Measurements from ENCODE around the gene ANKS3.

Gene ANKS3, protein sequence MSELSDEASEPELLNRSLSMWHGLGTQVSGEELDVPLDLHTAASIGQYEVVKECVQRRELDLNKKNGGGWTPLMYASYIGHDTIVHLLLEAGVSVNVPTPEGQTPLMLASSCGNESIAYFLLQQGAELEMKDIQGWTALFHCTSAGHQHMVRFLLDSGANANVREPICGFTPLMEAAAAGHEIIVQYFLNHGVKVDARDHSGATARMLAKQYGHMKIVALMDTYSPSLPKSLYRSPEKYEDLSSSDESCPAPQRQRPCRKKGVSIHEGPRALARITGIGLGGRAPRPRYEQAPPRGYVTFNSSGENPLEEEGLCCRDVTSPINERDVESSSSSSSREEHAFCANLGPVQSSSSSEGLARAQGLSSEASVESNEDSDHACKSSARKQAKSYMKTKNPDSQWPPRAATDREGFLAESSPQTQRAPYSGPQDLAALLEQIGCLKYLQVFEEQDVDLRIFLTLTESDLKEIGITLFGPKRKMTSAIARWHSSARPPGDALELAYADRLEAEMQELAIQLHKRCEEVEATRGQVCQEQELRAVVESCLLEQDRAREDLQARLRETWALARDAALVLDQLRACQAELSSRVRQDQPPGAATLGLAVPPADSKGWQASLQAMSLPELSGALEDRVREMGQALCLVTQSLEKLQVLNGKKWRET

DNA sequence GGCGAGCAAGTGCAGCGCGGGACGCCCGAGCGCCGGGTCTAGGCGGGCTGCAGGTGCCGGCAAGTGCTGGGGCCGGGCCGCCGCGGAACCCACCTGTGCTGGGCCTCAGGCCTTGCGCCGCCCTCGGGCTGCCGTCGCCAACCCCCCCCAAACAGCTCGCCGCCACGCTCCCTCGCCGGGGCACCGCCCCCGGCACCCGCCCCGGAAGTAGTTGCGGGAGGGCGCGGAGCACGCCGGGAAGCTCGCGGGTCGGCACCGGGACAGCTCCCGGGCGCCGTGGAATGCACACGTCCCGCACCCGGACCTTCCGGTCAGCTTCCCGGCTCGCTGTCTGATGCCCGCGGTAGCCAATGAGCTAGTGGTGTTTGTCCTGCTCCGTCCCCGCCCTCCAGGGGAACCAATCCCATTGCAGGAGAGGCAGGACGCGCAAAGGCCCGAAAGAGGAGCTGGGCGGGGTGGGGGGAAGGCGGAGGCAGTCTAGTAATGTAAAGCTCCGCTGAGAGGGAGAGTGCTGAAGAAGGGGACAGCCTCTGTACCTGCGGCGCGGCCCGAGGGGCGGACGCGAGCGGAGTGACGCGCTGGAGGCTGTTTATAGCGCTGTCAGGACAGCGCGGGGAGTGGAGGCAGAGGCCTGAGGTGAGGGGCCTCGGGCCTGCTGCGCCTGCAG lies at the start of gene ANKS3, which contains the start of gene DNAAF8:
TSS of gene ANKS3 (minus strand) at position 209 of the 667 bp plus-strand sequence. CDS start 4,122 bp downstream, outside the sequence.
TSS of gene DNAAF8 (plus strand) at position 475 of the 667 bp plus-strand sequence. CDS start 1,978 bp downstream, outside the sequence.
- peak within 1 kb of the TSS; percentile 78 to 79 for H3K9ac ChIP-seq (ENCODE audit: low read length in 2 of 2)
- peak within 1 kb of the TSS; percentile 87 to 95 for H3K4me3 ChIP-seq (ENCODE audit: low read length in 2 of 2)
- no peaks in the 10 kb centered on the region for H3K9me3 ChIP-seq (ENCODE audit: control insufficient read depth in 2 of 2, low read length in 2 of 2)
- peaks cover 0 to 2% of the 10 kb centered on the region in 2 donors for H3K27me3 ChIP-seq (ENCODE audit: control insufficient read depth in 1 of 2, insufficient read depth in 2 of 2, low read length in 2 of 2)
- peaks cover 3 to 8% of the 10 kb centered on the region in 2 donors for H3K36me3 ChIP-seq (ENCODE audit: control insufficient read depth in 2 of 2, insufficient read depth in 2 of 2, low read length in 2 of 2)
- H3K4me1 ChIP-seq (ENCODE audit: control insufficient read depth, insufficient read depth, low read length): peaks cover 17% of the 10 kb centered on the region
- peak within 1 kb of the TSS; percentile 76 for H3K27ac ChIP-seq (ENCODE audit: low read length)

DNA sequence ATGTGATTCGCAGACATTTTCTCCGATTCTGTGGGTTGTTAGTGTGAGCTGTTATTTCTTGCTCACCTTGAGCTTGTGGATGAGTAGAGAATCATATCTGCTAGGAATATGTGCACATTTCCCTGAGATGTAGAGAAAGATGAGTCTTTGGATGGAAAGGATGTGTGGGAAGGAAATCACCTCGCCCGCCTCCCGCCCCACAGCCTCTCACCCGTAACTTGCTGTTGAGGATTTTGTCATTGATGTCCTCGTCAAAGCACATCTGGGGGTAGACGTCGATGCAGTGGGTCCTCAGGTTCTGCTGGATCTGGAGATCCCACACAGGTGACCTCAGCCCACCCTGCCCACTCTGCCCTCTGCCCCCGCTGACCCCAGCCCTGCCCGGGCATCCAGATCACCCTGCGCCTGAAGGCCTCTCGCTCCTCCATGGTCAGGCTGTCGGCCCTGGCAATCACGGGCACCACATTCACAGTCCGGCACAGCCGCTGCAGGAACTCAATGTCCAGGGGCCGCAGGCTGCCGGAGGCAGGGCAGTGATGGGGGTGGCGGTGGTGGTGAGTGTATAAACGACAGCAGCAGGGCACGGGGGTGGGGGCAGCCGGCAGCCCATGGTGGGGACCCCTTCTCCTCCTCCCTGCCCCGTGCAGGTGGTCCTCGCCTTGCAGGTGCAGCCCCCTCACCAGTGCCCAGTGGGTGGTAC lies 49.3 kb upstream of the ANKS3 start:
- Histone ChIP-seq H3K9me3 (ENCODE audit: control insufficient read depth in 2 of 2, low read length in 2 of 2) (no peaks in the 10 kb centered on the region), H3K27ac (ENCODE audit: low read length) (no peak overlapping the region), H3K36me3 (ENCODE audit: control insufficient read depth in 2 of 2, insufficient read depth in 2 of 2, low read length in 2 of 2) (no peaks in the 10 kb centered on the region)

DNA sequence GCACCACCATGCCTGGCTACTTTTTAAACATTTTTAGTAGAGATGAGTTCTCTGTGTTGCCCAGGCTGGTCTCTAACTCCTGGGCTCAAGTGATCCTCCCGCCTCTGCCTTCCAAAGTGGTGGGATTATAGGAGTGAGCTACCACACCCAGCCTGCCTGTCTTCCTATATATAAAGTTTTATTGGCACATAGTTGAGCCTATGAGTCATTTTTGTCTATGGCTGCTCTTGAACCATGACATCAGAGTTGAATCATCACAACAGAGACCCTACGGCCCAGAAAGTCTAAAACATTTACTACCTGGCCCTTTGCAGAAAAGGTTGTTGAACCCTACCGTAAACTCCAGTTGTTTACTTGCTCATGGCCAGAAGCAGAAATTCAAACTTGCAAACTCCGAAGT lies 46.2 kb upstream of the ANKS3 start:
- Histone ChIP-seq H3K27me3 (ENCODE audit: control insufficient read depth in 1 of 2, insufficient read depth in 2 of 2, low read length in 2 of 2) (peaks cover 0 to 2% of the 10 kb centered on the region in 2 donors), H3K9ac (ENCODE audit: low read length in 2 of 2) (no peak overlapping the region), H3K4me1 (ENCODE audit: control insufficient read depth, insufficient read depth, low read length) (no peaks in the 10 kb centered on the region), H3K27ac (ENCODE audit: low read length) (no peak overlapping the region), H3K36me3 (ENCODE audit: control insufficient read depth in 2 of 2, insufficient read depth in 2 of 2, low read length in 2 of 2) (no peaks in the 10 kb centered on the region), H3K9me3 (ENCODE audit: control insufficient read depth in 2 of 2, low read length in 2 of 2) (no peaks in the 10 kb centered on the region), H3K4me3 (ENCODE audit: low read length in 2 of 2) (no peak overlapping the region)

More for the DNA sequence above, 49.3 kb upstream of the ANKS3 start:
- H3K4me3 ChIP-seq (ENCODE audit: low read length in 2 of 2): no peak overlapping the region
- no peaks in the 10 kb centered on the region for H3K27me3 ChIP-seq (ENCODE audit: control insufficient read depth in 1 of 2, insufficient read depth in 2 of 2, low read length in 2 of 2)
- no peaks in the 10 kb centered on the region for H3K4me1 ChIP-seq (ENCODE audit: control insufficient read depth, insufficient read depth, low read length)
- H3K9ac ChIP-seq (ENCODE audit: low read length in 2 of 2): no peak overlapping the region

DNA sequence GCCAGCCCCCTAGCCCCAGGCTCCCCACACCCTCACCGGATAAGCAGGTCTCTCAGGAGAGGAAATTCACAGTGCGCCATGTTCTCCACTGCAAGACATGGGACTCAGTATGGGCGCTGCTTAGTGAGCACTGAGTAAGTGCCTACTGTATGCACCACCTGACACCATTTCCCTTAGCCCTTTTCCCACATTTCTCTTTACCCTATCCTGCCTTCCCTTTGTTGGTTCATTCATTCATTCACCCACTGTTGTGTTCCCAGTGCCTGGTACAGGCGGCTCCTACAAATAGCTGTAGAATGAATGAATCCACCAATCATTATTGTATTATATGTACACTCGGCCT lies 44.0 kb upstream of the ANKS3 start:
- Histone ChIP-seq H3K9me3 (ENCODE audit: control insufficient read depth in 2 of 2, low read length in 2 of 2) (no peaks in the 10 kb centered on the region), H3K36me3 (ENCODE audit: control insufficient read depth in 2 of 2, insufficient read depth in 2 of 2, low read length in 2 of 2) (no peaks in the 10 kb centered on the region), H3K9ac (ENCODE audit: low read length in 2 of 2) (no peak overlapping the region), H3K27ac (ENCODE audit: low read length) (no peak overlapping the region), H3K4me1 (ENCODE audit: control insufficient read depth, insufficient read depth, low read length) (no peaks in the 10 kb centered on the region), H3K27me3 (ENCODE audit: control insufficient read depth in 1 of 2, insufficient read depth in 2 of 2, low read length in 2 of 2) (peaks cover 0 to 2% of the 10 kb centered on the region in 2 donors), H3K4me3 (ENCODE audit: low read length in 2 of 2) (no peak overlapping the region)

DNA sequence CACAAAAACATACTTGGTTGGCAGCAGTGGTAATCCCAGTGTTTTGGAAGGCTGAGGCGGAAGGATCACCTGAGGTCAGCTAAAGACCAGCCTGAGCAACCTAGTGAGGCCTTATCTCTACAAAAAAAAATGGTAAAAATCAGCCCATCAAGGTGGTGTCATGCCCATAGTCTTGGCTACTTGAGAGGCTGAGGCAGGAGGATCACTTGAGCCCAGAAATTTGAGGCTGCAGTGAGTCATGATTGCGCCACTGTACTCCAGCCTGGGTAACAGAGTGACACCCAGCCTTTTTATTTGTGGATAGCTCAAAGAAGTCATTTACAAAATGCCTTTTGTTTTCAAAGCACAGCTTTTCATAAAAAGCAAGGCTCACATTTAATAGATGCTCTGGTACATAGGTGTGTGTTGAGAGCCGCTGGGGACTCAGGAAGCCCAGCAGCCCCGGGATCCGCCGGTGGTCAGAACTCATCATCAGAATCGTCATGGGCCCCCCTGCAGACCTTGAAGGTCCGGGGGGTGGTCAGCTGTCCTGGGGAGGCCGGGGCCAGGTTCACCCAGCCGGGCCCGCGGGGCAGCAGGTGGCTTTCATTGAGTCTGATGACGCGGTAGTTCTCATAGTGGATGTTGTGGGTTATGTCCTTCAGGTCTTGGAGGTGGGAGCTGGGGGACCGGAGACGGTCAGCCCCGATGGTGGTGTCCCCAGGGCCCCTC lies 43.4 kb upstream of the ANKS3 start:
- Histone ChIP-seq H3K4me1 (ENCODE audit: control insufficient read depth, insufficient read depth, low read length) (no peaks in the 10 kb centered on the region), H3K9me3 (ENCODE audit: control insufficient read depth in 2 of 2, low read length in 2 of 2) (no peaks in the 10 kb centered on the region), H3K27me3 (ENCODE audit: control insufficient read depth in 1 of 2, insufficient read depth in 2 of 2, low read length in 2 of 2) (peaks cover 0 to 2% of the 10 kb centered on the region in 2 donors), H3K36me3 (ENCODE audit: control insufficient read depth in 2 of 2, insufficient read depth in 2 of 2, low read length in 2 of 2) (no peaks in the 10 kb centered on the region), H3K9ac (ENCODE audit: low read length in 2 of 2) (no peak overlapping the region), H3K27ac (ENCODE audit: low read length) (no peak overlapping the region), H3K4me3 (ENCODE audit: low read length in 2 of 2) (no peak overlapping the region)

DNA sequence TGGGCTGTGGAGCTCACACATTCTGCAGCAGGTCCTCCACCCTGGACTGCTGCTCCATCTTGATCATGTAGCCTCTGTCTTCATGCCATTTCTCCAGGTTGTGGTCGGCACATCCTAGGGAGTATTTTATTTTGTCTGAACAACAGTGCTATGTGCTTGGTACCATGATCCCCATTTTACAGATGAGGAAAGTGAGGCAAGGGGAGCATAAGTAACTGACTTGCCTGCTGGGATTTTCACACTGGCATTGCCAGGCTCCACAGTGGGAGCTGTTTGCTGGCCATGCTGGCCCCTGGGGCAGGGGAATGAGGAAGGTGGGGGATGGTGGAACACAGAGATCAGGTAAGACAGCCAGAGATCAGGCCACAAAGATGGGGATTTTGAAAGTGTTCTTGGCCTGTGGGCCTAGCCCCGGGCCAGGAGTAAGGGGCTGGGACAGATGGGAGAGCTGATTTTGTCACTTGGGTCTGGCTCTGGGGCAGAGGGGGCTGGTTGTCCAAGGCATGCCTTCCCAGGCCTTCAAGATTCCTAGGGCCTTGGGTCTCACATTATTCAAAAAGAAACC lies 42.2 kb upstream of the ANKS3 start:
- H3K9ac ChIP-seq (ENCODE audit: low read length in 2 of 2): no peak overlapping the region
- H3K36me3 ChIP-seq (ENCODE audit: control insufficient read depth in 2 of 2, insufficient read depth in 2 of 2, low read length in 2 of 2): no peaks in the 10 kb centered on the region
- H3K27ac ChIP-seq (ENCODE audit: low read length): no peak overlapping the region
- no peaks in the 10 kb centered on the region for H3K4me1 ChIP-seq (ENCODE audit: control insufficient read depth, insufficient read depth, low read length)
- H3K27me3 ChIP-seq (ENCODE audit: control insufficient read depth in 1 of 2, insufficient read depth in 2 of 2, low read length in 2 of 2): peaks cover 0 to 2% of the 10 kb centered on the region in 2 donors
- H3K4me3 ChIP-seq (ENCODE audit: low read length in 2 of 2): no peak overlapping the region
- no peaks in the 10 kb centered on the region for H3K9me3 ChIP-seq (ENCODE audit: control insufficient read depth in 2 of 2, low read length in 2 of 2)

DNA sequence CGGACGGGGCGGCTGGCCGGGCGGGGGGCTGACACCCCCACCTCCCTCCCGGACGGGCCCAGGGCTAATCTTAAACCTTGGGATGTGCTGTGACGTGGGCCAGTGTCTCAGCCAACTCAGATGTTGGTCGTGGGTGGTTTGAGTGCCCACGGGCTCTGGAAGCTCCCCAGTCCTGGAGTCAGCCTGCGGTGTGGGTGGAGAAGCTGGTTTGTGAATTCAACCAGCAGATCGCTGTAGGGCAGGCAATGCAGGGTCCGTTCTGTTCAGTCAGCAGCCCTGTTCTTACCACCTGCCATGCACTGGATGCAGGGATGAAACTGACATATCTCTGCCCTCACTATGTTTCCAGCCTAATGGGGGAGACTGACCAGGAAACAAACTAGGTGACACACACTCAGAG lies 40.9 kb upstream of the ANKS3 start:
- Histone ChIP-seq H3K27ac (ENCODE audit: low read length) (no peak overlapping the region), H3K9ac (ENCODE audit: low read length in 2 of 2) (no peak overlapping the region), H3K27me3 (ENCODE audit: control insufficient read depth in 1 of 2, insufficient read depth in 2 of 2, low read length in 2 of 2) (peaks cover 0 to 2% of the 10 kb centered on the region in 2 donors), H3K4me1 (ENCODE audit: control insufficient read depth, insufficient read depth, low read length) (no peaks in the 10 kb centered on the region), H3K9me3 (ENCODE audit: control insufficient read depth in 2 of 2, low read length in 2 of 2) (no peaks in the 10 kb centered on the region), H3K36me3 (ENCODE audit: control insufficient read depth in 2 of 2, insufficient read depth in 2 of 2, low read length in 2 of 2) (no peaks in the 10 kb centered on the region), H3K4me3 (ENCODE audit: low read length in 2 of 2) (no peak overlapping the region)

DNA sequence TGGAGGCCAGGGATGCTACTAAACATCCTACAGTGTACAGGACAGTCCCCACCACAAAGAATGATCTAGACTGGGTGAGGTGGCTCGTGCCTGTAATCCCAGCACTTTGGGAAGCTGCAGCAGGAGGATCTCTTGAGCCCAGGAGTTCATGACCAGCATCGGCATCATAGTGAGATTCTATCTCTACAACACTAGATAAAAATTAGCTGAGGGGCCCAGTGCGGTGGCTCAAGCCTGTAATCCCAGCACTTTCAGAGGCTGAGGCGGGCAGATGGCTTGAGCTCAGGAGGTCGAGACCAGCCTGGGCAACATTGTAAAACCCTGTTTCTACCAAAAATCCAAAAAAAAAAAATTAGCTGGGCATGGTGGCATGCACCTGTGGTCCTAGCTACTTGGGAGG lies 38.3 kb upstream of the ANKS3 start:
- no peak overlapping the region for H3K4me3 ChIP-seq (ENCODE audit: low read length in 2 of 2)
- H3K27ac ChIP-seq (ENCODE audit: low read length): no peak overlapping the region
- no peak overlapping the region for H3K9ac ChIP-seq (ENCODE audit: low read length in 2 of 2)
- no peaks in the 10 kb centered on the region for H3K36me3 ChIP-seq (ENCODE audit: control insufficient read depth in 2 of 2, insufficient read depth in 2 of 2, low read length in 2 of 2)
- peaks cover 0 to 2% of the 10 kb centered on the region in 2 donors for H3K27me3 ChIP-seq (ENCODE audit: control insufficient read depth in 1 of 2, insufficient read depth in 2 of 2, low read length in 2 of 2)
- no peaks in the 10 kb centered on the region for H3K9me3 ChIP-seq (ENCODE audit: control insufficient read depth in 2 of 2, low read length in 2 of 2)
- H3K4me1 ChIP-seq (ENCODE audit: control insufficient read depth, insufficient read depth, low read length): peaks cover 15% of the 10 kb centered on the region

DNA sequence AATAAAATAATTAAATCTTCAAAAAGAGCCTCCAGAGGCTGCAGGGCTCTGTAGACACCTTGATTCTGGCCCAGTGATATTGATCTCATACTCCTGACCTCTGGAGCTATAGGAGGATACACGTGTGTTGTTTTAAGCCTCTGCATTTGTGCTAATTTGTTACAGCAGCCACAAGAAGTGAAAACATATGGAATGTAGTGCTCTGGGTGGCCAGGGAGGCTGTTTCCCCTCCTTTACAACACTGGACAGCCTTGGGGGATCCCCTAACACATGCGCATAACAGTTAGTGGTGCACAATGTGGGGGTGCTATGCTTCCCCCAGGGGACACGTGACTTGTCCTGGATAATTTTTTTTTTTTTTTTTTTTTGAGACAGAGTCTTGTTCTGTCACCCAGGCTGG lies 37.6 kb upstream of the ANKS3 start:
- H3K27ac ChIP-seq (ENCODE audit: low read length): no peak overlapping the region
- no peaks in the 10 kb centered on the region for H3K9me3 ChIP-seq (ENCODE audit: control insufficient read depth in 2 of 2, low read length in 2 of 2)
- no peak overlapping the region for H3K9ac ChIP-seq (ENCODE audit: low read length in 2 of 2)
- peaks cover 0 to 2% of the 10 kb centered on the region in 2 donors for H3K27me3 ChIP-seq (ENCODE audit: control insufficient read depth in 1 of 2, insufficient read depth in 2 of 2, low read length in 2 of 2)
- H3K4me3 ChIP-seq (ENCODE audit: low read length in 2 of 2): no peak overlapping the region
- peaks cover 15% of the 10 kb centered on the region for H3K4me1 ChIP-seq (ENCODE audit: control insufficient read depth, insufficient read depth, low read length)
- H3K36me3 ChIP-seq (ENCODE audit: control insufficient read depth in 2 of 2, insufficient read depth in 2 of 2, low read length in 2 of 2): no peaks in the 10 kb centered on the region

DNA sequence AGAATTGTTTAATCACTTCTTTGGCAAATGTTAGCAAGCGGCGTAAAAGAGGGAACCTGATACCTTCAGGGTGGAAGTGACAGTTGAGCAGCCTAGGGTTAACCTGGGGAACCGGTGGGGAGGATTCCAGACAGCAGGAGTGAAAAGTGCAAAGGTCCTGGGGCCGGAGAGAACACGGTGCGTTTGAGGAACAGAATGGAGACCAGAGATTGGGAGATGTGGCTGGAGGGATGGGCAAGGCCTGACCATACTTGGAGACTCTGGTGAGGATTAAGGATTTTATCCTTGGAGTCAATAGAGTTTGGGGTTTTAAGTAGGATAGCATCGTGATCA lies 35.2 kb upstream of the ANKS3 start:
- Histone ChIP-seq H3K27me3 (ENCODE audit: control insufficient read depth in 1 of 2, insufficient read depth in 2 of 2, low read length in 2 of 2) (no peaks in the 10 kb centered on the region), H3K4me3 (ENCODE audit: low read length in 2 of 2) (peak overlapping the region; percentile 66 to 83), H3K9me3 (ENCODE audit: control insufficient read depth in 2 of 2, low read length in 2 of 2) (no peaks in the 10 kb centered on the region), H3K27ac (ENCODE audit: low read length) (peak overlapping the region; percentile 78), H3K36me3 (ENCODE audit: control insufficient read depth in 2 of 2, insufficient read depth in 2 of 2, low read length in 2 of 2) (no peaks in the 10 kb centered on the region), H3K9ac (ENCODE audit: low read length in 2 of 2) (peak overlapping the region; percentile 50 to 74), H3K4me1 (ENCODE audit: control insufficient read depth, insufficient read depth, low read length) (peaks cover 32% of the 10 kb centered on the region)

All from stomach smooth muscle (tissue), 2 donors.